ENCODE results near the gene NECTIN1. TPM values are rescaled to one million over a fixed set of nuclear protein-coding genes. Genes with fewer than 3 reads are reported as not detected.
A peak's percentile ranks its signal among the peaks of the same experiment; 100 is the strongest.

The NECTIN1 gene
- total RNA-seq, 1 donor from 2014 or later = 19.5 TPM

DNA sequence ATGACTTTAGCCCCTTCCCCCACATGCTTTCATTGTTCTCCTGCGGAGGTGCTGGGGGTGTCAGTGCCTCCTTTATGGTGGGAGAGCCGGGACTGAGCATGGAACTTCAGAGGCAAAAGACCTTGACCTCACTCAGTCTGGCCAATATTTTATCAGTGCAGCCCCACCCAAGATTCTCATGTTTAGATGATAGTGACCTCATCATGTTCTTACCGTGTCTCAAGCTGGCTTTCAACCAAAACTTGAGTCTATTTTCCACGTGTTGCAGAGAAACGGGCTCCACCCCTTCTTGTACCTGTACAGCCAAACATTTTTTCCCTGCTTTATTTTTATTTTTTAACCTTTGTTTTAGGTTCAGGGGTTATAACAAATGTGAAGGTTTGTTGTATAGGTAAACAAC lies 47.7 kb upstream of the NECTIN1 start:
- Mint-ChIP-seq H3K4me3 (no peak overlapping the region), H3K9me3 (no peaks in the 10 kb centered on the region), H3K4me1 (peaks cover 10% of the 10 kb centered on the region), H3K36me3 (no peaks in the 10 kb centered on the region), H3K27me3 (ENCODE audit: insufficient read depth, low read depth) (peaks cover 9% of the 10 kb centered on the region), H3K27ac (no peak overlapping the region)
- TF ChIP-seq, protein P1, sequence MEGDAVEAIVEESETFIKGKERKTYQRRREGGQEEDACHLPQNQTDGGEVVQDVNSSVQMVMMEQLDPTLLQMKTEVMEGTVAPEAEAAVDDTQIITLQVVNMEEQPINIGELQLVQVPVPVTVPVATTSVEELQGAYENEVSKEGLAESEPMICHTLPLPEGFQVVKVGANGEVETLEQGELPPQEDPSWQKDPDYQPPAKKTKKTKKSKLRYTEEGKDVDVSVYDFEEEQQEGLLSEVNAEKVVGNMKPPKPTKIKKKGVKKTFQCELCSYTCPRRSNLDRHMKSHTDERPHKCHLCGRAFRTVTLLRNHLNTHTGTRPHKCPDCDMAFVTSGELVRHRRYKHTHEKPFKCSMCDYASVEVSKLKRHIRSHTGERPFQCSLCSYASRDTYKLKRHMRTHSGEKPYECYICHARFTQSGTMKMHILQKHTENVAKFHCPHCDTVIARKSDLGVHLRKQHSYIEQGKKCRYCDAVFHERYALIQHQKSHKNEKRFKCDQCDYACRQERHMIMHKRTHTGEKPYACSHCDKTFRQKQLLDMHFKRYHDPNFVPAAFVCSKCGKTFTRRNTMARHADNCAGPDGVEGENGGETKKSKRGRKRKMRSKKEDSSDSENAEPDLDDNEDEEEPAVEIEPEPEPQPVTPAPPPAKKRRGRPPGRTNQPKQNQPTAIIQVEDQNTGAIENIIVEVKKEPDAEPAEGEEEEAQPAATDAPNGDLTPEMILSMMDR (IDR thresholded peaks at IDR 0.05) = no peak
- TF ChIP-seq EZH2 (IDR thresholded peaks at IDR 0.05) = no peak
- TF ChIP-seq EZH2phosphoT487 (IDR thresholded peaks at IDR 0.05) = no peak
- no peak overlapping the region for H3K4me3 ChIP-seq
- H3K27ac ChIP-seq = no peak overlapping the region
- no peak overlapping the region for H3K4me2 ChIP-seq
- H3K9me3 ChIP-seq (ENCODE audit: low read depth) = no peaks in the 10 kb centered on the region
- DNase-seq (ENCODE audit: low spot score) = no peak
- no peak overlapping the region for H3K9ac ChIP-seq
- H2AFZ ChIP-seq (replicated peaks) = no peak overlapping the region
- H4K20me1 ChIP-seq (ENCODE audit: low read depth) = peaks cover 6% of the 10 kb centered on the region
- peaks cover 4% of the 10 kb centered on the region for H3K27me3 ChIP-seq
- H3K36me3 ChIP-seq = no peaks in the 10 kb centered on the region
- H3K4me1 ChIP-seq = no peaks in the 10 kb centered on the region
- H3F3A ChIP-seq (ENCODE audit: low read depth) = no peaks in the 10 kb centered on the region
- H3K79me2 ChIP-seq (ENCODE audit: low read depth) = no peaks in the 10 kb centered on the region

- Histone ChIP-seq H3K4me1 (no peaks in the 10 kb centered on the region), H3K27ac (no peak overlapping the region), H3K36me3 (no peaks in the 10 kb centered on the region), H4K20me1 (ENCODE audit: low read depth) (peaks cover 6% of the 10 kb centered on the region), H3K4me2 (no peak overlapping the region), H3K79me2 (ENCODE audit: low read depth) (no peaks in the 10 kb centered on the region), H3K4me3 (no peak overlapping the region), H2AFZ (replicated peaks) (no peak overlapping the region), H3K9me3 (ENCODE audit: low read depth) (no peaks in the 10 kb centered on the region), H3F3A (ENCODE audit: low read depth) (no peaks in the 10 kb centered on the region), H3K27me3 (peaks cover 4% of the 10 kb centered on the region), H3K9ac (no peak overlapping the region)
- Mint-ChIP-seq H3K4me3 (no peak overlapping the region), H3K4me1 (peaks cover 10% of the 10 kb centered on the region), H3K27me3 (ENCODE audit: insufficient read depth, low read depth) (peaks cover 12% of the 10 kb centered on the region), H3K27ac (no peak overlapping the region), H3K36me3 (no peaks in the 10 kb centered on the region), H3K9me3 (no peaks in the 10 kb centered on the region)
- TF ChIP-seq EZH2phosphoT487 (IDR thresholded peaks at IDR 0.05) (no peak), EZH2 (IDR thresholded peaks at IDR 0.05) (no peak)
- TF ChIP-seq, protein P1 (IDR thresholded peaks at IDR 0.05) = no peak
- DNase-seq (ENCODE audit: low spot score) = no peak
Measured at GRCh38 chr11:119776031-119776636, 47.1 kb upstream of the NECTIN1 start.

GRCh38 chr11:119774172-119774763 lies 45.3 kb upstream of the NECTIN1 start:
- H3K27me3 Mint-ChIP-seq (ENCODE audit: insufficient read depth, low read depth) = peaks cover 14% of the 10 kb centered on the region
- peak; percentile 85 for DNase-seq (ENCODE audit: low spot score)
- Histone ChIP-seq H3K9me3 (ENCODE audit: low read depth) (no peaks in the 10 kb centered on the region), H3K27me3 (peaks cover 4% of the 10 kb centered on the region), H3F3A (ENCODE audit: low read depth) (no peaks in the 10 kb centered on the region), H3K4me2 (no peak overlapping the region), H3K4me3 (no peak overlapping the region), H3K79me2 (ENCODE audit: low read depth) (no peaks in the 10 kb centered on the region), H3K36me3 (no peaks in the 10 kb centered on the region), H4K20me1 (ENCODE audit: low read depth) (peaks cover 6% of the 10 kb centered on the region), H3K9ac (no peak overlapping the region), H3K27ac (no peak overlapping the region), H3K4me1 (no peaks in the 10 kb centered on the region), H2AFZ (replicated peaks) (no peak overlapping the region)
- peaks cover 8% of the 10 kb centered on the region for H3K4me1 Mint-ChIP-seq
- H3K36me3 Mint-ChIP-seq = no peaks in the 10 kb centered on the region
- no peak for TF ChIP-seq EZH2phosphoT487 (IDR thresholded peaks at IDR 0.05)
- TF ChIP-seq, protein P1 (IDR thresholded peaks at IDR 0.05) = peak; percentile 27
- no peaks in the 10 kb centered on the region for H3K9me3 Mint-ChIP-seq
- no peak overlapping the region for H3K27ac Mint-ChIP-seq
- no peak overlapping the region for H3K4me3 Mint-ChIP-seq

Measured in neural progenitor cell (in vitro differentiated cells).